ENCODE measurements around the gene MINDY1.

Gene MINDY1

DNA sequence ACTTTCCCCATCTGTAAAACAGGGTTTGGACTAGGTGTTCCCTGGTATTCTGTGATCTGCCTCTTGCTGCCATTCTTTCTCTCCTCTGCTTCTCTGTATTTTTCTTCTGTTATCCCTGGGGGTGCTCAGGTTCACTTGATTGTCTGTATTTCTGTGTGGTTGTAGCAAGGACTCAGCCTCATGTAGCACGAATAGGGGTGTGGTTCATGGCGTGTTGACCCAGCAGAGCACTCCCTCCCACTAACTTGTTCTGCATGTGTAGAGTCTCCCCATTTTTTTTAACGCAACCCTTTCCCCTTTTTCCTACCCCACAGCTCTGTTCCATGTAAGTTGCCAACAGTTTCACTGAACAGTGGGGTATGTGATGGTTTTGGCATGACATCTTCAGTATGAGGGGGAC, 28.5 kb upstream of the MINDY1 start:
- H3K4me3 Mint-ChIP-seq, result no peak overlapping the region
- peak overlapping the region; percentile 22 for H3K27ac Mint-ChIP-seq
- peaks cover 33% of the 10 kb centered on the region for H3K36me3 Mint-ChIP-seq (ENCODE audit: low read depth)
- H3K9me3 Mint-ChIP-seq, result no peaks in the 10 kb centered on the region
- H3K4me1 Mint-ChIP-seq (ENCODE audit: low read depth), result no peaks in the 10 kb centered on the region
- H3K27me3 Mint-ChIP-seq, result no peaks in the 10 kb centered on the region

- Mint-ChIP-seq H3K4me3 (no peak overlapping the region), H3K27ac (no peak overlapping the region), H3K36me3 (ENCODE audit: low read depth) (peaks cover 46% of the 10 kb centered on the region)
Observed at GRCh38 chr1:151032164-151032563, 25.5 kb upstream of the MINDY1 start.

GRCh38 chr1:151026460-151026859, 19.8 kb upstream of the MINDY1 start:
- Mint-ChIP-seq H3K4me3 (no peak overlapping the region), H3K4me1 (ENCODE audit: low read depth) (peaks cover 4% of the 10 kb centered on the region), H3K27ac (no peak overlapping the region), H3K27me3 (no peaks in the 10 kb centered on the region), H3K9me3 (no peaks in the 10 kb centered on the region), H3K36me3 (ENCODE audit: low read depth) (peaks cover 36% of the 10 kb centered on the region)

More at GRCh38 chr1:151032164-151032563, 25.5 kb upstream of the MINDY1 start:
- Mint-ChIP-seq H3K4me1 (ENCODE audit: low read depth) (no peaks in the 10 kb centered on the region), H3K9me3 (no peaks in the 10 kb centered on the region), H3K27me3 (no peaks in the 10 kb centered on the region)

- Mint-ChIP-seq H3K27ac (peak overlapping the region; percentile 67), H3K4me1 (ENCODE audit: low read depth) (peaks cover 4% of the 10 kb centered on the region), H3K36me3 (ENCODE audit: low read depth) (peaks cover 32% of the 10 kb centered on the region), H3K4me3 (peak overlapping the region; percentile 43), H3K27me3 (no peaks in the 10 kb centered on the region), H3K9me3 (no peaks in the 10 kb centered on the region)
Observed at GRCh38 chr1:151024540-151025146, 17.9 kb upstream of the MINDY1 start.

DNA sequence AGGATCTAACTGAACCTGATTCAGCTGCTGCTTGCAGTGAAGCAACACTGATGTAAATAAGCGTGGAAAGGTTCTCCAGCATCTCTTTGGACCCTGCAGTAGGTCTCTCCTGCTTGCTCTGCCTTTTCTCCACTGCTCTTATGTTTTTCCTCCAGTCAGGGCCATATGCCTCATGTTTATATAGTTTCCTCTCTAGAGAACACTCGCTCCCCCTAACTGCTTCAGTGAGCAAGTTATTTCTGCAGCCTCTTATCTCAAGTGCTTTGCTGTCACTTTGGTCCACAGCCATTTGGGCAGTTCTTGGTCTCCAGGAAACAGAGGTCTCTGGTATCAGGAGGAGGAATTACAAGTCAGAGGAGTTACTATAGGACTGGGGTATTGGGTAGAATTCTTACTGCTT, 6.8 kb upstream of the MINDY1 start:
- no peaks in the 10 kb centered on the region for H3K27me3 Mint-ChIP-seq
- H3K36me3 Mint-ChIP-seq (ENCODE audit: low read depth), result peaks cover 12% of the 10 kb centered on the region
- peaks cover 35% of the 10 kb centered on the region for H3K4me1 Mint-ChIP-seq (ENCODE audit: low read depth)
- H3K27ac Mint-ChIP-seq, result no peak overlapping the region
- no peaks in the 10 kb centered on the region for H3K9me3 Mint-ChIP-seq
- no peak overlapping the region for H3K4me3 Mint-ChIP-seq

DNA sequence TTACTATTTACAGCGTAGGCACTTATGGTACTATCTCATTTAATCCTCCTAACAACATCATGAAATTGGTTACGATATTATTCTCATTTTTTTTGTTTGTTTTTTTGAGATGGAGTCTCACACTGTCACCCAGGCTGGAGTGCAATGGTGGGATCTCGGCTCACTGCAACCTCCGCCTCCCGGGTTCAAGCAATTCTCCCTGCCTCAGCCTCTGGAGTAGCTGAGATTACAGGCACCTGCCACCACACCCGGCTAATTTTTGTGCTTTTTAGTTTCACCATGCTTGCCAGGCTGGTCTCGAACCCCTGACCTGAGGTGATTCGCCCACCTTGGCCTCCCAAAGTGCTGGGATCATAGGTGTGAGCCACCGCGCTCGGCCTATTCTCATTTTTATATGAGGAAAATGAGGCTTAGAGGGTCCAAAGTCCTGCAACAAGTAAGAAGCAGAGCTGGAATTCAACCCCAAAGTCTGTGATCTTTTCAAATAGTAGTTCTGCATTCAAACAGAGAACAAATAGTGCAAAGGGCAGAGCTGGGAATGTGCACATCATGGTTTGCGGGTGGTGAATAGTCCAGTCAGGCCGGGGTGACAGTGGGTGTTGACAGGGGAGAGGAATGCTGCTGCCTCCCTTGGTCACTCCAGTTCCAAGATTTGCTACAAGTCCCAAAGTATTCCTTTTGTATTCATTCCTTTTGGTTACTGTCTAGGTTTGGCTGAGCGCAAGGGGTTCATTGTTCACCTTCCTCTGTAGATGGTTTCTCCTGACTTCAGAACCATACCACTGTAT, 6.2 kb upstream of the MINDY1 start:
- H3K4me1 Mint-ChIP-seq (ENCODE audit: low read depth), result peaks cover 37% of the 10 kb centered on the region
- H3K4me3 Mint-ChIP-seq, result no peak overlapping the region
- H3K27ac Mint-ChIP-seq, result no peak overlapping the region
- no peaks in the 10 kb centered on the region for H3K9me3 Mint-ChIP-seq
- no peaks in the 10 kb centered on the region for H3K27me3 Mint-ChIP-seq
- peaks cover 7% of the 10 kb centered on the region for H3K36me3 Mint-ChIP-seq (ENCODE audit: low read depth)

GRCh38 chr1:151011154-151011850, 4.6 kb upstream of the MINDY1 start:
- Mint-ChIP-seq H3K4me1 (ENCODE audit: low read depth) (peaks cover 53% of the 10 kb centered on the region), H3K27me3 (no peaks in the 10 kb centered on the region), H3K9me3 (no peaks in the 10 kb centered on the region), H3K27ac (peak overlapping the region; percentile 45), H3K4me3 (peak overlapping the region; percentile 15), H3K36me3 (ENCODE audit: low read depth) (peaks cover 7% of the 10 kb centered on the region)

GRCh38 chr1:151010346-151010726, 3.6 kb upstream of the MINDY1 start:
- Mint-ChIP-seq H3K4me3 (peak overlapping the region; percentile 30), H3K27me3 (no peaks in the 10 kb centered on the region), H3K9me3 (no peaks in the 10 kb centered on the region), H3K36me3 (ENCODE audit: low read depth) (peaks cover 7% of the 10 kb centered on the region), H3K4me1 (ENCODE audit: low read depth) (peaks cover 62% of the 10 kb centered on the region), H3K27ac (no peak overlapping the region)

- H3K4me1 Mint-ChIP-seq (ENCODE audit: low read depth), result peaks cover 67% of the 10 kb centered on the region
- H3K4me3 Mint-ChIP-seq, result peak overlapping the region; percentile 98
- H3K27ac Mint-ChIP-seq, result peak overlapping the region; percentile 95
- H3K9me3 Mint-ChIP-seq, result no peaks in the 10 kb centered on the region
- peaks cover 7% of the 10 kb centered on the region for H3K36me3 Mint-ChIP-seq (ENCODE audit: low read depth)
- no peaks in the 10 kb centered on the region for H3K27me3 Mint-ChIP-seq
Observed at GRCh38 chr1:151009674-151010345, 3.1 kb upstream of the MINDY1 start.

GRCh38 chr1:151009206-151009587, 2.5 kb upstream of the MINDY1 start:
- peak overlapping the region; percentile 98 for H3K4me3 Mint-ChIP-seq
- H3K4me1 Mint-ChIP-seq (ENCODE audit: low read depth), result peaks cover 72% of the 10 kb centered on the region
- H3K27ac Mint-ChIP-seq, result peak overlapping the region; percentile 95
- no peaks in the 10 kb centered on the region for H3K9me3 Mint-ChIP-seq
- peaks cover 7% of the 10 kb centered on the region for H3K36me3 Mint-ChIP-seq (ENCODE audit: low read depth)
- no peaks in the 10 kb centered on the region for H3K27me3 Mint-ChIP-seq

DNA sequence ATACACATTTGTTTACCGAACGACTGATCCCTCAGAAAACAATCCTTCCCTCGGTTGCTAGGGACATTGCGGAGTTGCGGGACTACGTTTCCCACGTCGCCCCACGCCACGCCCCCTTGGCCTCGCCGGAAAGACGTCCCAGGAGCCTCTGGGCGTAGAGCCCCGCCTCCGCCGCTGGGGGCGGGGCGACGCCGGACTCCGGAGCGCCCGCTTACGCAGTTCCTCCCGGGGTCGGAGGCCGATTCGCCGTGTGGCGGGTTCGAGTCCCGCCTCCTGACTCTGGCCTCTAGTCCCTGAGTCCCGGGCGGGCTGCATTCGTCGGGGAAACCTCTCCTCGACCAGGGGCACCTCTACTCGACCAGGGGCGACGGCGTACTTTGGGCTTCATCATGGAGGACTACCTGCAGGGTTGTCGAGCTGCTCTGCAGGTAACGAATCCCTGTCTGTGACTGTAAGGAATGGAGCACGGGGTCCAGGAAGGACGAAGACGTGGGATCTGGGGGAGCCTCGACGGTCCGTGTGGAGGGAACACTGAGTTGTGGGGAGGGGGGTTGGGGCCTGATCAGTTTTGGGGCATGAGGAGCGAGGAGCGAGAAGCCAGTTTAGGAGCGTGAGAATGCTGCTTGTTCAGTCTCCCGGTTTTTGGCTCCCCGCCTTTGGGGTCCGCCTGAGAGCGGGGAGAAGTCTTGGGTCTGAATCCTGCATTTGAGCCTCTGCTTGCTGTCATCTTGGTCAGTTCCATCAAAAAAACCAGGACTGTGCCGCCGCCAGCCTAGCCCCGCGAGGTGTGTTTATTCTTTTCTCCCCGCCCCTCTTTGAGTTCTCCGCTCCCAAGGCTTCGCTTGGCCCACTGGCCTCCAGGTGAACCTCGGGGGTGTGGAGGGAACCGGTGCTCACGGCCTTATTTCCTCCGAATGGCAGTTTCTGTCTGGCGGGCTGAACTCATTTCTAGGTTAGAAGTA, 1.8 kb upstream of the MINDY1 start, which contains the start of gene PRUNE1:
TSS of gene PRUNE1 (plus strand) at position 206 of the 962 bp plus-strand sequence. CDS start at position 390, 184 bp downstream.
- H3K4me1 Mint-ChIP-seq (ENCODE audit: low read depth), result peaks cover 79% of the 10 kb centered on the region
- peaks cover 7% of the 10 kb centered on the region for H3K36me3 Mint-ChIP-seq (ENCODE audit: low read depth)
- H3K4me3 Mint-ChIP-seq, result peak within 1 kb of the TSS; percentile 98
- H3K27me3 Mint-ChIP-seq, result no peaks in the 10 kb centered on the region
- peak within 1 kb of the TSS; percentile 95 for H3K27ac Mint-ChIP-seq
- H3K9me3 Mint-ChIP-seq, result no peaks in the 10 kb centered on the region

DNA sequence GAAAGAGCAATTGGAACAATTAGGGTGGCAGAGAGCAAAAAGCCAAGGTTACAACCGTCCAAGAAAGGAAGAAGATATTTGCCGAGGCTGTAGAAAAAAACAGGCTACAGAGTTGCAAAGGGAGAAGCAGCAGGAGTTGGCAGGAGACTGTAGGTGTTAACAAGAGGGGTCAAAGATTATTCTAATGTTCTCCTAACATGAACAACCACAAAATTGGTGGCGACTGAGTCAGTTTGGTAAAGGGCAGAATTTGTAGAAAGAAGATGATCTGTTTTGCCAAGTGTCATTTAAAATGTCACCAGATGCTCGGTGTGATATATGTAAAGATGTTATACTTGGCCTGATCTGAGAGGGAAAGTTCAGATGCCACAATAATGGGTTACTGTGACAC, 1.1 kb upstream of the MINDY1 start:
- Mint-ChIP-seq H3K36me3 (ENCODE audit: low read depth) (peaks cover 7% of the 10 kb centered on the region), H3K4me1 (ENCODE audit: low read depth) (peaks cover 85% of the 10 kb centered on the region), H3K4me3 (peak overlapping the region; percentile 98), H3K27me3 (no peaks in the 10 kb centered on the region), H3K9me3 (no peaks in the 10 kb centered on the region), H3K27ac (peak overlapping the region; percentile 95)

DNA sequence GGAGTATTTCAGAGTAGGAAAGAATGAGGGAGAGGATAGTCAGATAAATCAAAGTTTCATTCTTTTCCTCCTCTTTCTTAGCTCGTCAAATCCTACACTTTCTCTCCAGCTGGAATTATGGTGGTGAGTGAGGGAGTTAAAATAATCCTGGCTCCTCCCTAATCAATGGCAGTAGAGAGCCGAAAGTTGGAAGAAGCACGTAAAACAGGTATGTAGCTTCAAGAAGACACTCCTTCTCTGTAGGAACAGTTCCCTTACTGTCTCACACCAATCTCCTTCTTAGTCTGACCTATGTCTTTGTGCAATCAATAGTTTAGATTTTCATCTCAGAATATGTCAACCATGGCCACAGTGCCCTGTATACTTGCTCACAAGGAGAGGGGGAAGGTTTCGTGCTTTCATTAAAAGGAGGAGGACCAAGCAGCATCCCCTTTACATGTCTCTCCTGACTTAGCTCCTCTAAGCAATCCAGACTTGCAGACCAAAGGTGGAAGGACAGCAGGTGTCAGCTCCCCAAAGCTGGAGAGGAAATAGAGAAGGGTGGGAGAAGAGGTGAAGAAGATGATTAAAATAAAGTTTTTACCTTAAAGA, 878 bp downstream of the MINDY1 start:
- no peaks in the 10 kb centered on the region for H3K9me3 Mint-ChIP-seq
- peaks cover 6% of the 10 kb centered on the region for H3K36me3 Mint-ChIP-seq (ENCODE audit: low read depth)
- peak overlapping the region; percentile 98 for H3K4me3 Mint-ChIP-seq
- H3K27ac Mint-ChIP-seq, result peak overlapping the region; percentile 95
- no peaks in the 10 kb centered on the region for H3K27me3 Mint-ChIP-seq
- H3K4me1 Mint-ChIP-seq (ENCODE audit: low read depth), result peaks cover 84% of the 10 kb centered on the region

Data from stimulated activated naive CD8-positive, alpha-beta T cell treated with anti-CD3 and anti-CD28 coated beads, Interleukin-15, Interleukin-2, amounts not matched to agents 100 ng/mL and 50 ng/mL, for 24 hours (primary cell).